Ectodermal cell (in vitro differentiated cells): ENCODE data around the gene EVX2.

Experiments
- H3K27ac ChIP-seq: 2 replicates; pipeline ENCODE4 v1.7.0; 2013; ENCODE audit warnings: mild to moderate bottlenecking, low read depth, low read length; ENCODE audit not compliant: insufficient read depth, poor library complexity, severe bottlenecking
- H3K27me3 ChIP-seq: 2 replicates; pipeline ENCODE4 v1.7.0; 2013; ENCODE audit warnings: mild to moderate bottlenecking, low read length; ENCODE audit not compliant: insufficient read depth, control insufficient read depth, poor library complexity, severe bottlenecking
- H3K36me3 ChIP-seq: one replicate; pipeline ENCODE4 v1.7.0; 2013; ENCODE audit warnings: low read length; ENCODE audit not compliant: control insufficient read depth, insufficient read depth
- H3K4me1 ChIP-seq: one replicate; pipeline ENCODE4 v1.7.0; 2013; ENCODE audit warnings: low read length; ENCODE audit not compliant: control insufficient read depth, insufficient read depth
- H3K4me3 ChIP-seq: 2 replicates; pipeline ENCODE4 v1.7.0; 2013; ENCODE audit warnings: low read depth, low read length, control low read depth; ENCODE audit not compliant: insufficient read depth
- H3K9me3 ChIP-seq: 2 replicates; pipeline ENCODE4 v1.7.0; 2013; ENCODE audit warnings: mild to moderate bottlenecking, low read length, moderate library complexity; ENCODE audit not compliant: control insufficient read depth
- WGBS, 2 experiments: methylation state at CpG; one replicate each; pipeline ENCODE4 v1.1.7; 2013; ENCODE audit warnings: missing lambda C conversion rate in 2 of 2; 5-methylcytosine and 5-hydroxymethylcytosine counted together

Gene EVX2

GRCh38 chr2:176087330-176088047 is 3.7 kb upstream of the EVX2 start:
- no peak overlapping the region for H3K27ac ChIP-seq
- peaks cover 100% of the 10 kb centered on the region for H3K27me3 ChIP-seq
- WGBS, 2 experiments, result 16 to 17% methylated on average over 29 of the region's 29 CpGs
- no peaks in the 10 kb centered on the region for H3K36me3 ChIP-seq
- H3K9me3 ChIP-seq, result no peaks in the 10 kb centered on the region
- peaks cover 8% of the 10 kb centered on the region for H3K4me1 ChIP-seq
- peak overlapping the region; percentile 28 for H3K4me3 ChIP-seq

GRCh38 chr2:176085861-176086771 is 2.4 kb upstream of the EVX2 start:
- peaks cover 10% of the 10 kb centered on the region for H3K4me1 ChIP-seq
- peaks cover 100% of the 10 kb centered on the region for H3K27me3 ChIP-seq
- no peaks in the 10 kb centered on the region for H3K9me3 ChIP-seq
- H3K4me3 ChIP-seq, result no peak overlapping the region
- WGBS, 2 experiments, result 2 to 3% methylated on average over 46 of the region's 46 CpGs
- no peak overlapping the region for H3K27ac ChIP-seq
- no peaks in the 10 kb centered on the region for H3K36me3 ChIP-seq

- Histone ChIP-seq H3K4me1 (peaks cover 14% of the 10 kb centered on the region), H3K9me3 (no peaks in the 10 kb centered on the region), H3K27ac (no peak overlapping the region), H3K4me3 (no peak overlapping the region), H3K27me3 (peaks cover 100% of the 10 kb centered on the region), H3K36me3 (no peaks in the 10 kb centered on the region)
- 3% methylated on average over 34 to 39 of the region's 40 CpGs for WGBS, 2 experiments
Measured at GRCh38 chr2:176085120-176085788, 1.5 kb upstream of the EVX2 start.

GRCh38 chr2:176084611-176085119 is 903 bp upstream of the EVX2 start:
- Histone ChIP-seq H3K27me3 (peaks cover 100% of the 10 kb centered on the region), H3K4me3 (no peak overlapping the region), H3K9me3 (no peaks in the 10 kb centered on the region), H3K4me1 (peaks cover 14% of the 10 kb centered on the region), H3K36me3 (no peaks in the 10 kb centered on the region), H3K27ac (no peak overlapping the region)
- WGBS, 2 experiments, result 3% methylated on average over 25 to 26 of the region's 26 CpGs

- H3K27me3 ChIP-seq, result peaks cover 100% of the 10 kb centered on the region
Measured at GRCh38 chr2:176082824-176083751, 674 bp downstream of the EVX2 start.

GRCh38 chr2:176082525-176082823 is 1.3 kb downstream of the EVX2 start:
- Histone ChIP-seq H3K9me3 (no peaks in the 10 kb centered on the region), H3K4me3 (no peak overlapping the region), H3K27me3 (peaks cover 100% of the 10 kb centered on the region), H3K36me3 (no peaks in the 10 kb centered on the region), H3K4me1 (peaks cover 10% of the 10 kb centered on the region), H3K27ac (no peak overlapping the region)
- 1 to 2% methylated on average over 9 to 10 of the region's 10 CpGs for WGBS, 2 experiments

More at GRCh38 chr2:176082824-176083751, 674 bp downstream of the EVX2 start:
- WGBS, 2 experiments, result 1% methylated on average over 66 of the region's 66 CpGs
- H3K36me3 ChIP-seq, result no peaks in the 10 kb centered on the region
- peaks cover 11% of the 10 kb centered on the region for H3K4me1 ChIP-seq
- no peaks in the 10 kb centered on the region for H3K9me3 ChIP-seq
- H3K4me3 ChIP-seq, result no peak overlapping the region
- H3K27ac ChIP-seq, result no peak overlapping the region

- Histone ChIP-seq H3K27ac (no peak overlapping the region), H3K36me3 (no peaks in the 10 kb centered on the region), H3K4me1 (peaks cover 10% of the 10 kb centered on the region), H3K27me3 (peaks cover 100% of the 10 kb centered on the region), H3K9me3 (no peaks in the 10 kb centered on the region), H3K4me3 (no peak overlapping the region)
- 1% methylated on average over 62 of the region's 62 CpGs for WGBS, 2 experiments
Measured at GRCh38 chr2:176081837-176082524, 1.8 kb downstream of the EVX2 start.

- 6 to 7% methylated on average over 14 to 15 of the region's 17 CpGs for WGBS, 2 experiments
- no peak overlapping the region for H3K4me3 ChIP-seq
- H3K9me3 ChIP-seq, result no peaks in the 10 kb centered on the region
- H3K27me3 ChIP-seq, result peaks cover 100% of the 10 kb centered on the region
- no peak overlapping the region for H3K27ac ChIP-seq
- H3K36me3 ChIP-seq, result no peaks in the 10 kb centered on the region
- peaks cover 10% of the 10 kb centered on the region for H3K4me1 ChIP-seq
Measured at GRCh38 chr2:176081376-176081836, 2.4 kb downstream of the EVX2 start.
